GM19324 (cell line): ENCODE data around the gene PDZD2.
"Not testable (repeated sequence)": the region's sequence is repeated elsewhere in the genome, so short reads cannot be mapped to it uniquely, and the experiment has no call there.

Experiments used
- ATAC-seq: cut with Tn5 transposase; IDR thresholded peaks from one replicate; pipeline ENCODE4 v1.9.1; 2021; ENCODE audit warnings: mild to moderate bottlenecking, moderate library complexity; ENCODE audit not compliant: unreplicated experiment, low FRiP score

PDZD2 gene

DNA sequence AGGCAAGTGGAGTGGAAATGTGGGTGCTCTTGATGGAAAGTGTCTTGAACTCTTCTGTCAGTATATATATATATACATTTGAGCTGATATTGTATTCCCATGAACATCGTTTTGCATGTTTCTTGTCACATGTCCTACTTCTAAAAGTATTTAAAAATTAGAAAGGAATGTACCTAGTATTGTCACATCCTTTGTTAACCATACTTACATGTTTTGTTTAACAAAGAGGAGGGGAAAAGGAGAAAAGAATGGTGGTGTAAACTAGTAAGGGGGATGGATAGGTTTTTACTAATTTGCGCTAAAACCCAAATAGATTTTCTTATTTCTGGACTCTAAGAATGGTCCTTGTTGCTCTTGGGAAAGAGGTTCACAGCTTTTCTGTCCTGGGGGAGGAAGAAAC lies 353.4 kb downstream of the PDZD2 start:
- no peak for ATAC-seq

DNA sequence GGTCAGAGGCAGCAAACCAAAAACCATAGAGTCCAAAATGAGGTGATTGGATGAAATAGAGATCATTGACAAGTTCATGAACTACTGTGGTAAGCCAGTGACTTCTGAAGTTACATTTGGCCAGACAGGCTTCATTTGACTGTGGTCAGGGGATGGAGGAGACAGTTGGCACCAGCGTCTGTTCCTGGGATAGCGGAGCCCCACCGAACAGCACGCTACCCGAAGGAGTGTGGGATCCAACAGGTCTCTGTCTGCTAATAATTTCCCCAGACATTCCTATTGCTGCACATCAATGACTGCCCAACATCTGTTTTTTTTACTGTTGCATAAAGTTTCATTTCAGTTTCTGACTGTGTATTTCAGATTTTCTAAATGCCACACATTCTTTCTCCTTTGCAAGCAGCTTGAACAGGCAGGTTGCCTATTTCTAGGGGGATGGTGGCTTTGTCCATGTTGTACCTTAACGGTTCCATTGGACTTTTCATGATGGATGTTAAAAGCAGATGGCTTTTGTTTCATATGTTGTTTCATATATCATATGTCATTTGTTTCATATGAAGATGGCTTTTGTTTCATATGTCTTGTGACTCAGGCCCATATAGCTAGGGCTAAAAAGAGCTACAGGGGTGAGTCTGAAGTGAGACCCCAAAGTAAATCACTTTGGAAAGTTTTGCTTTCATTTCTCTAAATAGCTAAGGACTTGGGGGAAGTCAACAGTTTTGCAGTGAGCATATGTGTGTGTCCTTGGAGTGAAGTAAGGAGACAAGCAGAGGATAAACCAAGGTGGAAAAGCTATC lies 354.4 kb downstream of the PDZD2 start:
- no peak for ATAC-seq

DNA sequence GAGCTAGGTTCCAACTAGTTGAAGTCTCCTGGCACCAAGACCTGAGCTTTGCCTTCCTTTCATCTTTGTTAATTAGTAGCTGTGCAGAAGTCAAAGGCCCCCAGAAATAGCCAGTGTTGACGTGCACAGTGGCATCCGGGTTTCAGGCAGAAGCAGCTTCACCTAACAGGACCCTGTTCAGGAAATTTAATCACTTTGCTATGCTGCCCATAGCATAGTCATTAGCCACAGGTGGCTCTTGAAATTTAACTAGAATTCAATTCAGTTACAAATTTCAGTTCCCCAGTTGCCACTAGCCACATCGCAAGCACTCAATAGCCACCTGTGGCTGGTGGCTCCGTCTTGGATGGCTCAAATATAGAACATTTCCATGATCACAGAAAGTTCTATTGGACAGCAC lies 356.1 kb downstream of the PDZD2 start:
- ATAC-seq = peak; percentile 78

DNA sequence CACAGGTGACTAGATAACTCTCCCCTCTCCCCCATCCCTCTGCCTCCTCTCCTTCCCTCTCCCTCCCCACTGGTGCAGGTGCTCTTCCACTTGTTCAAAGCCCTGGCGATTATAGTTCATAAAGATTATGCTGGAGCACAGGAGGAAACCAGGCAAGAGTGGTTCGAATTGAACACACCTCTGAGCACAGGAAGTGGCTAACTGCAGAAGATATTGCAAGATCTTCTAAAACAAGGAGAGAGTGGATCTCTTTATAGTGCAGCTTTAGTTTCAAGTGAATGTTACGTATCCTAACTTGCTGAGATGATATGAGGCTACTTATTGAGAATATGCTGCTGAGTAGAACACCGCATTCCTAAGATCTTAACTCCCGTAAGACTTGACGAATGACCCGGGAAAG lies 356.8 kb downstream of the PDZD2 start:
- no peak for ATAC-seq

DNA sequence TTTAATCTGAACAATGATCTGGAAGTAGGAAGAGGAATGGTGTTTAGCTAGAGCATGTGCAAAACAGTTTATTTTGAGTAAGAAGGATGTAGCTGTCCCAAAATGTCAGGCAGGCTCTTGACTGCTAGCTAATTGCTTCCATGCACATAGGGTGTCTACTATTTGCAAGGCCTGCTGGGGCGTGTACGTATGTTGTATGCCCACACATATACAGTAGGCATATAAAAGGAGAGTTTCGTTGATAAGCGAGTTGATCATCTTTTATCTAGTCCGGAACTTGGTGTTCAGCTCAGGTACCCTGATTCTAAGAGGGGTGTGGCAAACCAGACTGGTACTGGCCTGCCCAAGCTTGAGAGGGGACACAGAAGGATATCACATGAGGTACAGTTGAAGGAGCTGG lies 358.0 kb downstream of the PDZD2 start:
- no peak for ATAC-seq

DNA sequence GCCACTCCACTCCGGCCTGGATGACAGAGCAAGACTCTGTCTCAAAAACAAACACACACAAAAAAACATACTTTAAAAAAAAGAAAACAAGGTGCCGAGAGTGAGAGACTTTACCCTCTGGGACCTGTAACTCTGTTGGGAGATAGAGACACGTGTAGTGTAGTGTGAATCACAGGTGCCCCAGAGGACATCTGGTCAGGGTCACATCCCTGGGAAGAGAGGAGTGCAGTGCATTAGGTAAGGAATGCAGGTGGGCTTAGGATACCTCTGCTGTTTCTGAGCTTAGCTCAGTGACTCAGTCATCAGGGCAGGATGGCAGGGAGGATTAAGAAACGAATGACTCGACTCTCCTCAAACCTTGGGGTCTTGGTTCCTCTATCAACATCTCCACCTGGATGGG lies 360.5 kb downstream of the PDZD2 start:
- no peak for ATAC-seq

DNA sequence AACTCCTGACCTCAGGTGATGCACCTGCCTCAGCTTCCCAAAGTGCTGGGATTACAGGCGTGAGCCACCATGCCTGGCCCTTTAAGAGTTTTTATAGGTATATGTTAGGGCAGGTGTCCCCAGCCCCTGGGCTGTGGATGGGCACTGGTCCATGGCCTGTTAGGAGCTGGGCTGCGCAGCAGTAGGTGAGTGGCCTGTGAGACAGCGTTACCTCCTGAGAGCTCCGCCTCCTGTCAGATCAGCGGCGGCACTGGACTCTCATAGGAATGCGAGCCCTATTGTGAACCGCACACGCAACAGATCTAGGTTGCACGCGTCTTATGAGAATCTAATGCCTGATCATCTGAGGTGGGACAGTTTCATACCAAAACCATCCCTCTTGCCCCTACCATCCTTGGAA lies 361.8 kb downstream of the PDZD2 start:
- ATAC-seq = no peak

DNA sequence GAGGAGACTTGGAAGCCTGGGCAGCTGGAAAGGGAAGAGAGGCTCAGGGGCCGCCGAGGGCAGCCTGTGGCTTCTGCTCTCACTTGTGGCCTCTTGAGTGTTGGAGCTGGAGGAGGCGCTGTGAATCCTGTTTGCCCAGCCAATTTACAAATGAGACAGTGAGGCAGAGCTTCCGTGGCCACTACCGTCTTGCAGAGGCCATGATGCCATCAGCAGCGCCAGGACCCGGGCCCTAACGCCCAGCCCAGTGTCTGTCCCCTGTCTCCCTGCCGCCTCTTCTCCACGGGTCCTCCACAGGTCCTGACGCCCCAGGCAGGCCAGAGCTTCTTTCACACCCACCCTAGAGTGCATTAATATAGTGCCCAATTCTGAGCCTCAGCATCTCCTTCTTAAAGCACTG lies 362.4 kb downstream of the PDZD2 start:
- no peak for ATAC-seq

DNA sequence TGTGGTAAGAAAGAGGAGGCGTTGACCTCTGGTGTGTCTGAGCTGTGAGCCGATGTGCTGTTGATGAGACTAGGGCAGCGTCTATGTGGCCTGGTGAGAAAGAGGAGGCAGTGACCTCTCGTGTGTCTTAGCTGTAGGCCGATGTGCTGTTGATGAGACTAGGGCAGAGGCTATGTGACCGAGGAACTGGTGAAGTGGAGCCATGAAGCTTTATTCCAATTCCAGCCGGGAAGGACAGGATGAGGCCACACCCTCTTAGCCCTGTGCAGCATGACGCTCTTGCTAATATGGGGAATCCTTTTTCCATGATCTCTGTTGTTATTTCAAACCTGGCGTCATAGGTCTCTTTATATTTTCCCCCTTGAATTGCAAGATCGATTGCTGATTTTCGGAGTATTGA lies 362.8 kb downstream of the PDZD2 start:
- ATAC-seq = no peak

DNA sequence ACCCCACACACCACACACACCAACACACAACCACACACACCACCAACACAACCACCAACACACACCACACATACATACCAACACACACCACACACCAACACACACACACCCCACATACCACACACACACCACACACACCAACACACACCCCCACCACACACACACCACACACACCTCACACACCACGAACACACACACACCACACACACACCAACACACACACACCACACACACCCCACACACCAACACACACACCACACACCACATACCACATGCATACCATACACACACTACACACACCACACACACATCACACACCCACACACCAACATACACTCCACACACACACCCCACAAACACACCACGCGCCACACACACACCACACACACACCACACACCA lies 363.8 kb downstream of the PDZD2 start:
- ATAC-seq = no peak

DNA sequence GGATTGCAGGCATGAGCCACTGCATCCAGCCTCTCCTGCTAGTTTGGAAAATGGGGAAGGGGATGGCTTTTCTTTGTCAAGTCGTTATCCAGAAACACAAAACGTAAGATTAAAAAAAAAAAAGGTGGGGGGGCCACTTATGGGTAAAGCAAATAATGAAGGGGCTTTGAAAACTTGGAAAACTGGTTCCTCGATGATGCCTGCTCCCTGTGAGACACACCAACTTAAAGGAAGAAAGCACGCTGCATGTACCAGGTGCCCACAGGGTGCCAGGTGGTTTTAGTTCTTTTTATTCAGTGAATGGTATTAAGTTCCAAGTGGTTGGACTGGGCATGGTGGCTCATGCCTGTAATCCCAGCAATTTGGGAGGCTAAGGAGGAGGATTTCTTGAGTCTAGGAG lies 365.1 kb downstream of the PDZD2 start:
- ATAC-seq = peak; percentile 13

DNA sequence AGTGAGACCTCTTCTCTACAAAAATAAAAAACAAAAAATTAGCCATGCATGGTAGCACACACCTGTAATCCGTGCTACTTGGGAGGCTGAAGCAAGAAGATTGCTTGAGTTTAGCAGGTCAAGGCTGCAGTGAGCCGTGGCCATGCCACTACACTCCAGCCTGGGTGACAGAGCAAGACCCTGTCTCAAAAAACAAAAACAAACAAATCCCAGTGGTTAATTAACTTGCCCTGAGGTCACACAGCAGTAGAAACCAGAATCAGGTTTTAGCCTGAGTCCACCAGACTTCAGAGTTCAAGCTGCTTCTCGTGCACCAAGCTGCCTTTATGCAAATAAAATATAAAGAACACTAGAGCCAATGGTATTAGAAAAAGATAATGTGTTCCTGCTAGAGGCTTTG lies 365.5 kb downstream of the PDZD2 start:
- ATAC-seq = peak; percentile 80

DNA sequence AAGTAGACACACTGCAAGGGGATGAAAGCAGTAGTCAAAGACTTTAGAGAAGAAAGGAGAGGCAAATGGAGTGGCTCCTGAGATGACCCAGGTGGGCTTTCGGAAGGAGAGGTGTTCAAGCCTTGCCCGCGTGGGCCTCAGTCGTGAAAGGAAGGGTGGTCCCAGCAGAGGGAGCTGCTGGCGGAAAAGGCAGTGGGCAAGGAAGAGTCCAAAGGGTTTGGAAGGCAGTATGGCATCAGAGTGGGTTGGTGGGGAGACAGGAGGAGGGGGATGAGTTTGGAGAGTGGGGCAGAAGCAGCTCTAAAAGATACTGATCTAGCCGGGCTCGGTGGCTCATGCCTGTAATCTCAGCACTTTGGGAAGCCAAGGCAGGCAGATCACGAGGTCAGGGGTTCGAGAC lies 369.8 kb downstream of the PDZD2 start:
- no peak for ATAC-seq

DNA sequence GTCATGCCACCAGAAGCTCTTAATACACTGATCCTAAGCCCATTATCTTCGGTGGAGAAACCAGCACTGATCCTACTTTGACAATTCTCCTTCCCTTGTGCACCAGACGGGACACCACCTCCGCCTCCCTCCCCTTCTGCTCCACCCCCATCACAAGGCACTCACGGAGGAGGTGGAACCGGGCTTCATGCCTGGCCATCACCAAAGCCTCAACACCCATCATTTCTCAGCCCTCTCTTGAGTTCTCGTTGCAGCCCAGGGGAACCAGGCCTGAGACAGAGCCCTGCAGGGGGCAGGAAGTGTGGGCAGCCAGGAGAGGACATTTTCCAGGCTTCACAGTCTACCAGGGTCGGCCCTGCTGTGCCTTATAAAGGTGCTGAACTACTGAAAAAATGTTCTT lies 374.7 kb downstream of the PDZD2 start:
- ATAC-seq = no peak

DNA sequence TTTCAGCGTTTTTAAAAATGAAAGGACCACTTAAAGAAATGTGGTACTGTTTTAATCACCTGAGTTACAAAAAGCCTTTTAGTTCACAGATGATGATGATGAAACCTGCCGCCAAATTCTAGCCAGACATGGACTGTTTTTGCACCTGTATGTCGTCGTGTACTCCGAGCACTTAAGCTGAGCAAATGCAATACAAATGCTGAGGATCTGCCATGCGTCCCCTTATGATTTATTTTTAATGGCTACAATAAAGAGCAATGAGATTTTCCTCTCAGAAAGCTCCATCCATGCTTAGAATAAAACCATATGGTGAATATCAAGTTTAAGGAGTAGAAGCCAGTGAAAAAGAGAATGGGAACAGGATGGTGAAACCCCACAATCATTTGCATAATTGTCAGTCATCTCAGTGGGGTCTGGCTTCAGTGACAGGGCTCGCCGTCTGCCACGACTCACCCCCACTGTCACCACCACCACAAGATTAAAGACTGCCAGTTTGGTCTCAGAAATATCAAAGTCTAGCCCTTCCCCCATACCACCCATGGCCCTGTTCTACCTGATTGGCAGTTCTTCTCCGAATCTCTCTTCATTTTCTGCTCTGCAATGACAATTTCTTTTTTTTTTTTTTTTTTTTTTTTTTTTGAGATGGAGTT lies 375.3 kb downstream of the PDZD2 start:
- no peak for ATAC-seq

DNA sequence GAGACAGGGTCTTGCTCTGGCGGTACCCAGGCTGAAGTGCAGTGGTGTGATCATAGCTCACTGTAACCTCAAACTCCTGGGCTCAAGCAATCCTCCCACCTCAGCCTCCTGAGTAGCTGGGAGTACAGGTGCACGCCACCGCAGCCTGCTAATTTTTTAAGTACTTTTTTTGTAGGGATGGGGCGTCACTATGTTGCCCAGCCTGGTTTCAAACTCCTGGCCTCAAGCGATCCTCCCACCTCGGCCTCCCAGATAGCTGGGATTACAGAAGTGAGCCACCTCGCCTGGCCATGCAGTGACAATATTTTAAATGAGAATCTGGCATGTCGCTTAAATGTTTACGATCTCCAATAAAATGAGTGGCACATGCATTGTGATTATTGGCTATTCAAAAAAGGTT lies 376.3 kb downstream of the PDZD2 start:
- not testable (repeated sequence) for ATAC-seq

DNA sequence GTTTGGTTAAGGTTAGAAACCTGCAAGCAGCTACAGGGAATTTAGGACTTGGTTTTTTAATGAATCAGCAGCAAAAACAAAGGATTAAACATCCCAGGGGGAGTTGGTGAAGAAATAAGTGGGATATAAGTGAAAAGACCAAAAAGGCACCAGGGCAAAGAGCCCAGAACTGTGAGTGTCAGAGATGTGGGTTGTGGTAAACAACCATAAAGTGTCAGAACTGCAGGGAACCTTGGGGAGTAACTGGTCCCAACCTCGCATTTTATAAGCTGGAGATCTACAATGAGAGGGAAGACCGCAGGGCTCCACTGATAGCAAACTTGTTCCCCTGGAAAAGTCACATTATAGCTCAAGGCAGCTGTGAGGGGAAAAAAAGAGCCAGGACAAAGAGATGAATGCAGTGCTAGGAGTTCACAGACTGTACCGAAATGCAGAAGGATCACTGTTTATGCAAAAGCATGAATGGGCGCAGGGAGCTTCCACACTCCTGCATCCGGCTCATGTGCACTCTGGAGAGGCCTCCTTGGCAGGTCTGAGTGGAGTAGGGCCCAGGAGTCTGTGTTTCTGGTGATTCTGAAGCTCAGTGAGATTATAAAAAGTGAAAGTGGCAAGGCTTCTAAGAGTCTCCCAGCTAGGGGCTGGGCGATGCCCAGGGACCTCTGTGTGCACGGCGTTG lies 378.9 kb downstream of the PDZD2 start:
- no peak for ATAC-seq

DNA sequence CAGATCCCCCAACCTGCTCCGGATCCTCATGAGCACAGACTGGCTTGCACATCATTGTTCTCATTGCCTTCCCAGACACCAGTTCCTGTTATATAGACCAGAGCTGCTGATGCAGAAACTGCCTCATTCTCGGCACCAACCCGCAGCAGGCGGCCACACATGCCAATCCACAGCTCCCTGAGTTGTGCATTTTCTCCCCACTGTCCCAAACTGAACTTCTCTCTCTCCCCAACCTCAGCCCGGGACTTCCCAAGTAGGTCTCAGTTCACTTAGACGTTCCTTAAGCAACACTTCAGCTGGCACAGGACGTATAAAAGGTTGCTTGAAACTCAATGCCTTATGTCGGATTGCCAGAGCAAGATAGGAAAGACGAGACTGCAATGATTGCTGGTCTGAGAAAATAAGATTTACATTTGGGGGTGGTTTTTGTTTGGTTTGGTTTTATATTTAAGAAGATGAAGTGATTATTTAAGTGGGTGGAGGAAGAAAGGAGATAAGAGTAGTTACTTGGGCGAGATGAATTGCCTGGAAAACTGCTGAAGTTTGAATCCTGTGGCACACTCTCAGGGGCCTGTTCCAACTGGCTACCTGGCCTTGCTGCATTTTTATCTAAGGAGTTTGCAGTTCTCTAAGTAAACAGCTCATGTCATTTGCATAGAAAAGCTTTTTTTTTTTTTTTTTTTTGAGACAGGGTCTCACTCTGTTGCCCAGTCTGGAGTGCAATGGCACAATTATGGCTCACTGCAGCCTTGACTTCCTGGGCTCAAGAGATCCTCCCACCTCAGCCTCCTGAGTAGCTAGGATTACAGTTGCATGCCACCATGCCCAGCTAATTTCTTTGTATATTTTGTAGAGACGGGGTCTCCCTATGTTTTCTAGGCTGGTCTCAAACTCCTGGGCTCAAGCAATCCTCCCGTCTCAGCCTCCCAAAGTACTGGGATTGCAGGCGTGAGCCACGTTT lies 379.8 kb downstream of the PDZD2 start:
- no peak for ATAC-seq

DNA sequence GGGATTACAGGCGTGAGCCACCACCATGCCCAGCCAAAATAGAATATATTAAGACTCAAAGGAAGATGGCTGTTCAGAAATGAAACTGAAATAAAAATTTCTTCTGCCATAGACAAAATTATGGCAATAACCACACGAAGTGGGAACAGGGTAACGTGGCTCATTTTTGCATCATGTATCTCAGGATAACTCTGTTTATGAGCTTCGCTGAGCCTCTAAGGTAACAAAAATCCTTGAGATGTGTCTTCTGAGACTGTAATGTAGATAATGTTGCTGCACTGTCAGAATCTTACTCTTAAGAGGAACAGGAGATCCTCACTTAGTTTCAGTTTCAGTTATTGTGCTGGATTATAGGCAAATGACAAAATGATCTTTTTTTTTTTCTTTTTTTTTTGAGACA lies 381.3 kb downstream of the PDZD2 start:
- ATAC-seq = peak; percentile 67

DNA sequence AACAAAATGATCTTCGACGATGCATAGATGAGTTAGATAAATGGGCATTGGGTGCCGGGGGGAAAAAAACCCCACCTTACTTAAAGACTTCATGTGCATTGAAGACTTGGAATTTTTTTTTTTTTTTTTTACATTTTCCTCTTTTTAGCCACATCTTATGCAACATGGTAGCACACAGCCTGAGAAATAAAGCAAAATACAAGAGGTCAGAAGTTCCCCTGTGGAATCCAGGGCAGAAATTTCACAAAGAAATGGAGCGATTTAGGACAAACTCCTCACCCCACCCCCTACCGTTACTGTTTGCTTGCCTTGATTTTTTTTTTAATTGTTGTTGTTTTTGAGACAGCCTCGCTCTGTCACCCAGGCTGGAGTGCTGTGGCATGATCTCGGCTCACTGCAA lies 382.0 kb downstream of the PDZD2 start:
- no peak for ATAC-seq

DNA sequence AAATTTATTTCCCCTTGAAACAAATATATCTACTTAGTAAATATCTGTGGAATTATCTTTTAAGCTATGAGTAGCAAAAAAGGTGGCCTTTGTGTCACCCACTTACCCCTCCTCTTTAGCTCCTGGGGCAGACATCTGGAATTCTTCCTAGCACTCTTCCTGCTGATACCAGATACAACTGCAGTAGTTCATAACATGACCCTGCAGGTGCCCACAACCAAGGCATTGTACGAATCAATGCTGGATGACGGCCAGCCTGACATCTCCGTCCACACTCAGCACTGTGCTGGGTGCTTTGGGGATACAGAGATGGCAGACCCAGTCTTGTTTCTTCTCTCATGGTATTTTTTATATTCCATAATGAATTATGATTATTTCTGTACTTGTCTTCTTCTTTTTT lies 382.8 kb downstream of the PDZD2 start:
- ATAC-seq = no peak
